Activated naive CD8-positive, alpha-beta T cell treated with anti-CD3 and anti-CD28 coated beads for 36 hours (primary cell): ENCODE data around the gene GABRB2. TPM values are rescaled to one million over a fixed set of nuclear protein-coding genes. Genes with fewer than 3 reads are reported as not detected.
A peak's percentile ranks its signal among the peaks of the same experiment; 100 is the strongest.

Experiments
- DNase-seq: peaks from one replicate; pipeline ENCODE4 v3.0.0; 2021
- H3K27ac Mint-ChIP-seq: one replicate; pipeline ENCODE4 v1.8.0; 2022; ENCODE audit warnings: mild to moderate bottlenecking, moderate library complexity, mixed read lengths
- H3K27me3 Mint-ChIP-seq: one replicate; pipeline ENCODE4 v1.8.0; 2022; ENCODE audit warnings: mild to moderate bottlenecking, mixed read lengths
- H3K36me3 Mint-ChIP-seq: one replicate; pipeline ENCODE4 v1.8.0; 2021; ENCODE audit warnings: mild to moderate bottlenecking, mixed read lengths
- H3K4me1 Mint-ChIP-seq: one replicate; pipeline ENCODE4 v1.8.0; 2021; ENCODE audit warnings: mixed read lengths
- H3K4me3 Mint-ChIP-seq: one replicate; pipeline ENCODE4 v1.8.0; 2022; ENCODE audit warnings: mild to moderate bottlenecking, moderate library complexity, mixed read lengths
- H3K9me3 Mint-ChIP-seq: one replicate; pipeline ENCODE4 v1.8.0; 2022; ENCODE audit warnings: mixed read lengths
- total RNA-seq, 2 experiments: library from RNA; stranded (reverse); gene quantifications; one replicate each; pipeline ENCODE4 v1.2.3, GENCODE V29; 2021

The GABRB2 gene
- not detected for total RNA-seq

- H3K27me3 Mint-ChIP-seq, result peaks cover 78% of the 10 kb centered on the region
Observed at GRCh38 chr5:161546470-161547301, at the start of gene GABRB2. Gene GABRB2, minus strand, starts transcription at chr5:161546725. Its CDS starts 82 bp downstream, at chr5:161546643.

GRCh38 chr5:161585798-161586197, 39.3 kb upstream of the GABRB2 start:
- Mint-ChIP-seq H3K27ac (no peak overlapping the region), H3K4me3 (no peak overlapping the region), H3K36me3 (no peaks in the 10 kb centered on the region), H3K4me1 (no peaks in the 10 kb centered on the region), H3K9me3 (peaks cover 4% of the 10 kb centered on the region), H3K27me3 (no peaks in the 10 kb centered on the region)
- no peak for DNase-seq

More at GRCh38 chr5:161546470-161547301, at the start of gene GABRB2:
- Mint-ChIP-seq H3K9me3 (peaks cover 9% of the 10 kb centered on the region), H3K4me1 (peaks cover 9% of the 10 kb centered on the region), H3K27ac (no peak within 1 kb of the TSS), H3K36me3 (no peaks in the 10 kb centered on the region), H3K4me3 (peak within 1 kb of the TSS; percentile 75)
- DNase-seq, result peak; percentile 16

DNA sequence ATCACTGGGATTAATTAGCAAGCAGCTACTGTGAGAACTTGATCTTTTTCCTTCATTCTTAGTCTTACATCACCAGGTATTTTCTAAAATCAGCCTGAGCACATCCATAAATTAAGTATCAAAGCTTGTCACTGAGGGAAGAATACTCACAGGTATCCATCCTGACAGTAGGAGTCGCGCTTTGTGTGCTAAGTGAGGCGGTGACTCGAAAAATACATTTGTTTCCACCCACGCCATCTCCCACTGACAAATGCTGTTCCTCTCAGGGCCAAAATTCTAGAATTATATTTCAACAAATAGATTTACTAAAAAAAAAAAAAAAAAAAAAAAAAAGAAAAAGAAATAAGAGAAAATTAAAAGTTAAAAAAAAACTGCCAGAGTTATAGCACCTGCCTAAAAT, 34.1 kb upstream of the GABRB2 start:
- Mint-ChIP-seq H3K4me1 (no peaks in the 10 kb centered on the region), H3K4me3 (no peak overlapping the region), H3K36me3 (no peaks in the 10 kb centered on the region), H3K27ac (no peak overlapping the region), H3K9me3 (peaks cover 1% of the 10 kb centered on the region), H3K27me3 (no peaks in the 10 kb centered on the region)
- DNase-seq, result no peak

GRCh38 chr5:161572914-161573313, 26.4 kb upstream of the GABRB2 start:
- DNase-seq, result no peak
- Mint-ChIP-seq H3K27me3 (no peaks in the 10 kb centered on the region), H3K27ac (no peak overlapping the region), H3K4me3 (no peak overlapping the region), H3K9me3 (peaks cover 2% of the 10 kb centered on the region), H3K4me1 (no peaks in the 10 kb centered on the region), H3K36me3 (no peaks in the 10 kb centered on the region)

GRCh38 chr5:161566081-161566480, 19.6 kb upstream of the GABRB2 start:
- Mint-ChIP-seq H3K4me1 (no peaks in the 10 kb centered on the region), H3K4me3 (no peak overlapping the region), H3K27ac (no peak overlapping the region), H3K9me3 (peaks cover 2% of the 10 kb centered on the region), H3K27me3 (no peaks in the 10 kb centered on the region), H3K36me3 (no peaks in the 10 kb centered on the region)
- no peak for DNase-seq

- Mint-ChIP-seq H3K27ac (no peak overlapping the region), H3K9me3 (peaks cover 5% of the 10 kb centered on the region), H3K27me3 (no peaks in the 10 kb centered on the region), H3K36me3 (no peaks in the 10 kb centered on the region), H3K4me1 (no peaks in the 10 kb centered on the region), H3K4me3 (no peak overlapping the region)
- DNase-seq, result no peak
Observed at GRCh38 chr5:161562446-161562845, 15.9 kb upstream of the GABRB2 start.

GRCh38 chr5:161549106-161549505, 2.6 kb upstream of the GABRB2 start:
- H3K27me3 Mint-ChIP-seq, result peaks cover 77% of the 10 kb centered on the region
- no peak for DNase-seq
- no peak overlapping the region for H3K27ac Mint-ChIP-seq
- peaks cover 9% of the 10 kb centered on the region for H3K4me1 Mint-ChIP-seq
- peaks cover 9% of the 10 kb centered on the region for H3K9me3 Mint-ChIP-seq
- H3K36me3 Mint-ChIP-seq, result no peaks in the 10 kb centered on the region
- H3K4me3 Mint-ChIP-seq, result no peak overlapping the region

DNA sequence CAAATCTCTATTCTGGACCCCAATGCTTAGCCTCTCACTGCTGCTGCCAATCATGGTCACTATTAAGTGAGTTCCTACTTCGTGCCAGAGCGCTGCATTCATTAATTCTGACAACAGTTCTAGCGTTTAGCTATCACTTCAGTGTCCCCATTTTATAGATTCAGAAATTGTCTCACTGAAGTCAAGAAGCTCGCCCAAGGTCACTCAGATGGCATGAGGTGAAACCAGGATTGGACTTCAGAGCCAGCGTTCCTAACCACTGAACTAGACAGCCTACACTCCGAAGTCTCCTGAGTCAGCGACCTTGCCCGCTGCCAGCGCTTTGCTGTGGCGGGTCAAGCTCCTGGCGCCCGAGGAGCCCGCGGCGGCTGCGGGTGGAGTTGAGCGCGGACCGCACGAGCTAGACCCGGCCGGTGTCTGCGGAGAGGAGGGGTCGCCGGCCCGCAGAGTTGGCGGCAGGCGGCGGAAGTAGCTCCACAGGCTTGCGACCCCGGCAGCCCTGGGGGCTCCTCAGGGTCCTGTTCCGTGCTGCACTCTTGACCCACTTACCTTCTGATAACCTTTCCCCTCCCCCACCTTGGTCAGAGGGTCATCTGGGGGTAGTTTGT, 2.1 kb upstream of the GABRB2 start:
- peaks cover 9% of the 10 kb centered on the region for H3K9me3 Mint-ChIP-seq
- no peak for DNase-seq
- no peaks in the 10 kb centered on the region for H3K36me3 Mint-ChIP-seq
- H3K4me1 Mint-ChIP-seq, result peaks cover 9% of the 10 kb centered on the region
- H3K27me3 Mint-ChIP-seq, result peaks cover 80% of the 10 kb centered on the region
- no peak overlapping the region for H3K4me3 Mint-ChIP-seq
- H3K27ac Mint-ChIP-seq, result no peak overlapping the region

- Mint-ChIP-seq H3K27ac (no peak overlapping the region), H3K9me3 (peaks cover 9% of the 10 kb centered on the region), H3K4me1 (peaks cover 9% of the 10 kb centered on the region), H3K36me3 (no peaks in the 10 kb centered on the region), H3K4me3 (peak overlapping the region; percentile 32), H3K27me3 (peaks cover 83% of the 10 kb centered on the region)
- DNase-seq, result no peak
Observed at GRCh38 chr5:161547738-161548486, 1.4 kb upstream of the GABRB2 start.

- peak overlapping the region; percentile 32 for H3K4me3 Mint-ChIP-seq
Observed at GRCh38 chr5:161547406-161547737, 847 bp upstream of the GABRB2 start.

GRCh38 chr5:161546095-161546469, 443 bp downstream of the GABRB2 start:
- H3K4me3 Mint-ChIP-seq, result peak overlapping the region; percentile 50
- no peak for DNase-seq
- peaks cover 7% of the 10 kb centered on the region for H3K9me3 Mint-ChIP-seq
- H3K4me1 Mint-ChIP-seq, result peaks cover 9% of the 10 kb centered on the region
- no peaks in the 10 kb centered on the region for H3K36me3 Mint-ChIP-seq
- no peak overlapping the region for H3K27ac Mint-ChIP-seq
- H3K27me3 Mint-ChIP-seq, result peaks cover 72% of the 10 kb centered on the region

More at GRCh38 chr5:161547406-161547737, 847 bp upstream of the GABRB2 start:
- H3K4me1 Mint-ChIP-seq, result peaks cover 9% of the 10 kb centered on the region
- H3K27me3 Mint-ChIP-seq, result peaks cover 83% of the 10 kb centered on the region
- no peaks in the 10 kb centered on the region for H3K36me3 Mint-ChIP-seq
- DNase-seq, result no peak
- peaks cover 9% of the 10 kb centered on the region for H3K9me3 Mint-ChIP-seq
- H3K27ac Mint-ChIP-seq, result no peak overlapping the region

DNA sequence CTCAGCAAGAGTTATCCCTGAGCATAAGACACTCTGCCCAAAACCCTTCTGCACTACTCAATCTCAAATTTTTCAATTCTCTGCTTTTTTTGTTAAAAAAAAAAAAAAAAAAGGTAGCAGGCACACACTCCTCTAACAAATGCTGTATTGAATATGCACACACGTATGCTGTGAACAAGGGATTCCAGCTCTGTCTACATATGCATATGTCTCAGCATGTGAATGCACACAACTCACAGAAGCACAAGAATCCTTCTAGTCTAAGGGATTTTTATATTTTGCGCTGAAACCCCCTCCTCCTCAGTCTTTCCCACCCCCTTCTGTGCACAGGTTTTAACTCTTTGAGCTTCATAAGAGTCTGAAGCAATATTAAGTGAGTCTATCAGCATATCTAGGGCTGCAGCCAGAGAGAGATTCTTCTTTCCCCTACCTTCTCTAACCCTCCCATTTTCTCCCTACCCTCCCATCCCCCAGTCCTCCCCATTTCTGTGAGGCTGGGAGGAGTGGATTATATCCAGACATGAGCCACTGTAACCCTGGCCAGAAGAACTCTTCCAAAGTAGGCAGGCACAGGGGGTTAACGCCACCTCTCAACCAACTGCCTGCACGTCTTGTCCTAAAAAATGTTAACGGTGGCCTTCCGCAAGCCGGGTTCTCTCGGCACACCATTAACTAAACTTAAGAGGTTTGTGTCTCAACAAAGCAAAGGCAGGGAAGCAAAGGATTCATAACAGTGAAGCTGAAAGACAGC, 1.0 kb downstream of the GABRB2 start:
- Mint-ChIP-seq H3K36me3 (no peaks in the 10 kb centered on the region), H3K4me1 (peaks cover 9% of the 10 kb centered on the region), H3K4me3 (no peak overlapping the region), H3K9me3 (peaks cover 3% of the 10 kb centered on the region), H3K27ac (no peak overlapping the region), H3K27me3 (peaks cover 66% of the 10 kb centered on the region)
- DNase-seq, result no peak

- H3K27ac Mint-ChIP-seq, result no peak overlapping the region
- no peak for DNase-seq
- no peaks in the 10 kb centered on the region for H3K36me3 Mint-ChIP-seq
- no peak overlapping the region for H3K4me3 Mint-ChIP-seq
- H3K9me3 Mint-ChIP-seq, result peaks cover 3% of the 10 kb centered on the region
- H3K27me3 Mint-ChIP-seq, result peaks cover 58% of the 10 kb centered on the region
- peaks cover 9% of the 10 kb centered on the region for H3K4me1 Mint-ChIP-seq
Observed at GRCh38 chr5:161544350-161544765, 2.2 kb downstream of the GABRB2 start.

DNA sequence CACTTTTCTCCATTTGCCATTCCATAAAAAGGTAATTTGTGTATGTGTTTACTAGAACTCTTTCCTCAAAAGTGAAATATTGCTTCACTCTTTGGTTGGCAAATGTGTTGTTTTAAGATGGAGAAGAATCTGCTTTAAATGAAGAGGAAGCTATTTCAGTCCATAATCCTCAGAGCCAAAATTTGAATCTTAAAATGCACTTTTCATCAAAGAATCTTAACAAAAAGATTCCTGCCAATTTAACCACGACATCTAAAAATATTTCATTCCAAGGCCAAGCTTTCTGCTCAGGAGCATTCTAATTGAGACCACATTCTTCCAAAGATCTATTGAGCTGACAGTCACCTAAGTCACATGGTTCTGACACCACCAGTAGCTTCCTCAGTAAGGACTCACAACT, 7.5 kb downstream of the GABRB2 start:
- Mint-ChIP-seq H3K27ac (no peak overlapping the region), H3K4me3 (no peak overlapping the region), H3K36me3 (no peaks in the 10 kb centered on the region), H3K4me1 (no peaks in the 10 kb centered on the region), H3K27me3 (peaks cover 6% of the 10 kb centered on the region), H3K9me3 (peaks cover 3% of the 10 kb centered on the region)
- no peak for DNase-seq

GRCh38 chr5:161535762-161536161, 10.8 kb downstream of the GABRB2 start:
- H3K27ac Mint-ChIP-seq, result no peak overlapping the region
- H3K4me1 Mint-ChIP-seq, result no peaks in the 10 kb centered on the region
- no peak overlapping the region for H3K4me3 Mint-ChIP-seq
- H3K36me3 Mint-ChIP-seq, result no peaks in the 10 kb centered on the region
- H3K27me3 Mint-ChIP-seq, result no peaks in the 10 kb centered on the region
- peaks cover 3% of the 10 kb centered on the region for H3K9me3 Mint-ChIP-seq
- no peak for DNase-seq
